ENCODE measurements around the gene NDUFA7.

The NDUFA7 gene

GRCh38 chr19:8261347-8261746 is 59.8 kb downstream of the NDUFA7 start:
- peak; percentile 38 for DNase-seq
